Breast epithelium (tissue), 4 donors: ENCODE results near the gene PALLD. TPM values are rescaled to one million over a fixed set of nuclear protein-coding genes. Genes with fewer than 3 reads are reported as not detected.

Experiments
- DNase-seq, 2 donors: peaks; one replicate each; pipeline ENCODE4 v3.0.0-alpha.2; 2019; ENCODE audit warnings: low spot score in 2 of 2
- H3K27ac ChIP-seq, 2 donors: fragments of 200-600 bp; sonication (generic) in 1 of 2; one replicate each; pipeline ENCODE4 v1.5.1; 2016 to 2019; ENCODE audit warnings: mild to moderate bottlenecking in 1 of 2
- H3K27me3 ChIP-seq, 2 donors: fragments of 200-600 bp; sonication (generic) in 1 of 2; one replicate each; pipeline versions ENCODE4 v1.5.1 to v1.6.0; 2017 to 2019; ENCODE audit warnings: control low read depth in 1 of 2, mild to moderate bottlenecking in 1 of 2
- H3K36me3 ChIP-seq: fragments of 200-600 bp; one replicate; pipeline ENCODE4 v1.5.1; 2019
- H3K4me1 ChIP-seq, 2 donors: fragments of 200-600 bp; sonication (generic); one replicate each; pipeline ENCODE4 v1.5.1; 2016 to 2019; ENCODE audit warnings: control low read depth in 1 of 2
- H3K4me3 ChIP-seq, 3 donors: fragments of 200-600 bp; sonication (generic); 1 replicate in 2 of 3; 2 replicates in 1 of 3; pipeline ENCODE4 v1.5.1; 2016 to 2019; ENCODE audit warnings: mild to moderate bottlenecking in 3 of 3, moderate library complexity in 2 of 3
- H3K9me3 ChIP-seq, 2 donors: fragments of 200-600 bp; sonication (generic) in 1 of 2; one replicate each; pipeline ENCODE4 v1.5.1; 2016 to 2019; ENCODE audit warnings: control low read depth in 1 of 2
- POLR2A ChIP-seq: fragments of 450-650 bp; IDR thresholded peaks from one replicate; pipeline ENCODE4 v1.6.1; 2016; ENCODE audit warnings: antibody characterized with exemption, mild to moderate bottlenecking, moderate library complexity
- POLR2AphosphoS5 ChIP-seq, 3 donors: sonication (generic); formaldehyde crosslinking; IDR thresholded peaks; one replicate each; pipeline ENCODE4 v1.6.1; 2017; ENCODE audit warnings: antibody characterized with exemption in 3 of 3
- intact Hi-C: fragments of 100-400 bp; cut with DNase I; formaldehyde crosslinking; loops from one replicate; pipeline ENCODE4 v1.15.1; 2023; ENCODE audit warnings: low total_unique reads
- total RNA-seq, 3 donors: library from RNA; depleted of rRNA; stranded (reverse); fragments of >200 nt; gene quantifications; one replicate each; pipeline ENCODE4 v1.1.0, GENCODE V29; 2016
- TF ChIP-seq, protein P1 (sequence below), 3 donors: fragments of 450-650 bp; IDR thresholded peaks; one replicate each; pipeline ENCODE4 v1.5.1; 2016 to 2017; ENCODE audit warnings: antibody characterized with exemption in 3 of 3, mild to moderate bottlenecking in 3 of 3, moderate library complexity in 3 of 3

PALLD gene
- total RNA-seq, 3 donors from 2014 or later = 96.0 to 186 (median 174) TPM

DNA sequence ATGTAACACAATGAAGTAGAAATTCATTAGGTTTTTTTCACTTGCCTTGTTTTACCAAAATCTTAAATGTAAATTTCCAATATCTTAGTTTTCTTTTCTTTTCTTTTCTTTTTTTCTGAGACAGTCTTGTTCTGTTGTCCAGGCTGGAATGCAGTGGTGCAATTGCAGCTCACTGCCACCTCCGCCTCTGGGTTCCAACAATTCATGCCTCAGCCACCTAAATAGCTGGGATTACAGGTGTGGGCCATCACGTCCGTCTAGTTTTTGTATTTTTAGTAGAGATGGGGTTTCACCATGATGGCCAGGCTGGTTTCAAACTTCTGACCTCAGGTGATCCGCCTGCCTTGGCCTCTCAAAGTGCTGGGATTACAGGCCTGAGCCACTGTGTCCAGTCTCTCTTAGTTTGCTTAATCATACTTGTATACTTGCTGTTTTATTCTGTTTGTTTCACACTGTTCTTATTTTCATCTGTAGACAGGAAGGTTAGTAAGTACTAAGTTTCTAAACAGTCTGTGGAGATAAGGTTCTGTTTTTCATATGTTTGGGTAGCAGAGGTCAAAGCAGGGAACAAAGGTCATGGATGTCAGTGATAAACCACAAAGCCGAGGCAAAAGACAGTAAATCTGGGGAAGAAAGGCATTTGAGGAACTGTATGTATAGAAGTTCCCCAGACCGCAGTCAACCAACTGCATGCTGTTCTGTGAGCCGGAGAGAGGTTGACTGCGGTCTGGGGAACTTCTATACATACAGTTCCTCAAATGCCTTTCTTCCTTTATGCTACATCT, 384.2 kb downstream of the PALLD start:
- Histone ChIP-seq H3K27ac (peak overlapping the region; percentile 39 to 40), H3K4me3 (no peak overlapping the region), H3K4me1 (peaks cover 0 to 6% of the 10 kb centered on the region in 2 donors), H3K27me3 (no peaks in the 10 kb centered on the region), H3K36me3 (no peaks in the 10 kb centered on the region), H3K9me3 (no peaks in the 10 kb centered on the region)
- peak in 1 of 2 donors; percentile 35 for DNase-seq
- TF ChIP-seq POLR2A (no peak), POLR2AphosphoS5 (IDR thresholded peaks at IDR 0.05) (no peak)
- TF ChIP-seq, protein P1, sequence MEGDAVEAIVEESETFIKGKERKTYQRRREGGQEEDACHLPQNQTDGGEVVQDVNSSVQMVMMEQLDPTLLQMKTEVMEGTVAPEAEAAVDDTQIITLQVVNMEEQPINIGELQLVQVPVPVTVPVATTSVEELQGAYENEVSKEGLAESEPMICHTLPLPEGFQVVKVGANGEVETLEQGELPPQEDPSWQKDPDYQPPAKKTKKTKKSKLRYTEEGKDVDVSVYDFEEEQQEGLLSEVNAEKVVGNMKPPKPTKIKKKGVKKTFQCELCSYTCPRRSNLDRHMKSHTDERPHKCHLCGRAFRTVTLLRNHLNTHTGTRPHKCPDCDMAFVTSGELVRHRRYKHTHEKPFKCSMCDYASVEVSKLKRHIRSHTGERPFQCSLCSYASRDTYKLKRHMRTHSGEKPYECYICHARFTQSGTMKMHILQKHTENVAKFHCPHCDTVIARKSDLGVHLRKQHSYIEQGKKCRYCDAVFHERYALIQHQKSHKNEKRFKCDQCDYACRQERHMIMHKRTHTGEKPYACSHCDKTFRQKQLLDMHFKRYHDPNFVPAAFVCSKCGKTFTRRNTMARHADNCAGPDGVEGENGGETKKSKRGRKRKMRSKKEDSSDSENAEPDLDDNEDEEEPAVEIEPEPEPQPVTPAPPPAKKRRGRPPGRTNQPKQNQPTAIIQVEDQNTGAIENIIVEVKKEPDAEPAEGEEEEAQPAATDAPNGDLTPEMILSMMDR (IDR thresholded peaks at IDR 0.05) = no peak
- intact Hi-C loops = no loop called here

DNA sequence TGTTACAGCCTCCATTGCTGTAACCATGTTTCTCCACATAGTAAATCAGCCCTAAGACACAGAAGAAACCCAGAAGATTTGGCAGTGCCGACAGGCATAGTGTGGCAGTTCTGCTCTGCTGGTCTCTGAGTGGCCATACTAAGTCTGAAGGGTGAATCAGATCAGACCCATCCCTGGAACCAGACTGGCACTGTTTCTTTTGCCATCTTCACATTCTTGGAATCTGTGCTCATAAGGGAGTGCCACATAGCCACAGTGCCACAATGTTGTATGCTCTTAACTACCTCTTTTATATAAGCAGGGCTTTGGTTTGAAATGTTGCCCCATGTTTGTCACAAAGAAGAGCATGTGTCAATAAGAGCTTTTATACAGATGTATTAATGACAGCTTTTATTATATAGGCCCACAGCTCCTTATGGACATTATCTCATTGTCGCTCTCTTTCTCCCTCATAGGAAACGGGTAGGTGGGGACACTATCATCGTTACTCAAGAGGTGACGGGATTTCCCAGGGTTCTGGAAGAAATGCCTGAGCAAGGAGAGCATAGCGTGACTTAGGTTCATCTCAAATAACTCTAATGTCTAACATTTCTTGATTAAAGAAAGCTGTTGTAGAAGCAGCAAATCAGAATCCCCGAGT, 385.0 kb downstream of the PALLD start:
- TF ChIP-seq POLR2AphosphoS5 (IDR thresholded peaks at IDR 0.05) (no peak), POLR2A (no peak)
- TF ChIP-seq, protein P1 (IDR thresholded peaks at IDR 0.05) = no peak
- H3K9me3 ChIP-seq = no peaks in the 10 kb centered on the region
- intact Hi-C loops = no loop called here
- H3K4me3 ChIP-seq = no peak overlapping the region
- peaks cover 0 to 6% of the 10 kb centered on the region in 2 donors for H3K4me1 ChIP-seq
- no peak for DNase-seq
- no peaks in the 10 kb centered on the region for H3K36me3 ChIP-seq
- no peaks in the 10 kb centered on the region for H3K27me3 ChIP-seq
- peak overlapping the region; percentile 39 to 40 for H3K27ac ChIP-seq

DNA sequence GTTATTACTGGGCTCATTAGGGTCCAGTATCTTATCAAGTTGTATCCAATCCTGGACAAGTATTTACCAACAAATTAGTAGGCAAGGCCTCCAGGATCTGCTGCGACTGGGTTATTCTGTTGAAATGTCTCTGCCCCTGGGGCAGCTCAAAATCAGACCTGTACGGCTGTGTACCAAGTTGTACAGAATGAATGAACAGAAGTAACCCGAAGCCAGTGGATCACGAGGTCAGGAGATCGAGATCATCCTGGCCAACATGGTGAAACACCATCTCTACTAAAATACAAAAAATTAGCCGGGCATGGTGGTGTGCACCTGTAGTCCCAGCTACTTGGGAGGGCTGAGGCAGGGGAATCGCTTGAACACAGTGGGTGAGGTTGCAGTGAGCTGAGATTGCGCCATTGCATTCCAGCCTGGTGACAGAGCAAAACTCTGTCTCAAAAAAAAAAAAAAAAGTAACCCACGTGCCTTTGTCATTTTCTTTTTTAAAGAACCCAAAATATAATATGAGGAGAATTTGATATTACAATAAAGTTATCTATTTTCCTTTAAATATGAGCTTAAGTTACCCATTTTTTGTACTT, 385.9 kb downstream of the PALLD start:
- H3K4me1 ChIP-seq = peaks cover 3 to 6% of the 10 kb centered on the region in 2 donors
- intact Hi-C loops = no loop called here

DNA sequence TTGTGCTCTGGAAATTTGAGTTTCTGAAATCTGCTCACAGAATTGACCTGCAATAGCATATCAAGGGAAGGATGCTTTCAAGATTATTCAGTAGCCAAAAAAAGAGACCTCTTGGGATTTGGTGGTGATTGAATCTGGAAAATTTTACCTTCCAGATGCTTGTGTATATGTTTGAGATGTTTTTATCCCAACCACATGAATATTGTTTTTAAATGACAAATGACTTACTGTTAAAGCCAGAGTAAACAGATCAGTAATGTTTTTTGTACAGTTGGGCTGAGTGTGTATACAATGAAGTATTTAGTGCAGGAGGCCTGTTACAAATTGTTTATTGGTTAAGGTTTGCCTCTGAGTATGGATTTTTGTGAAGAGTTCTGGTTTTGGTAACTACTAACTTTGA, 386.7 kb downstream of the PALLD start:
- Histone ChIP-seq H3K4me3 (no peak overlapping the region), H3K4me1 (peaks cover 3 to 6% of the 10 kb centered on the region in 2 donors), H3K9me3 (no peaks in the 10 kb centered on the region), H3K27ac (no peak overlapping the region), H3K36me3 (no peaks in the 10 kb centered on the region), H3K27me3 (no peaks in the 10 kb centered on the region)
- no peak for DNase-seq
- intact Hi-C loops = no loop called here
- no peak for TF ChIP-seq POLR2A
- TF ChIP-seq, protein P1 (IDR thresholded peaks at IDR 0.05) = no peak

More for the DNA sequence above, 385.9 kb downstream of the PALLD start:
- TF ChIP-seq, protein P1 (IDR thresholded peaks at IDR 0.05) = no peak
- TF ChIP-seq POLR2AphosphoS5 (IDR thresholded peaks at IDR 0.05) (no peak), POLR2A (no peak)
- no peak for DNase-seq
- Histone ChIP-seq H3K27me3 (no peaks in the 10 kb centered on the region), H3K9me3 (no peaks in the 10 kb centered on the region), H3K4me3 (no peak overlapping the region), H3K27ac (peak overlapping the region; percentile 34 to 35), H3K36me3 (no peaks in the 10 kb centered on the region)
